HG03066 (cell line): ENCODE data around the gene EXOC4.
"Not testable (repeated sequence)": the region's sequence is repeated elsewhere in the genome, so short reads cannot be mapped to it uniquely, and the experiment has no call there.

Experiments used
- ATAC-seq: cut with Tn5 transposase; IDR thresholded peaks from one replicate; pipeline ENCODE4 v1.9.1; 2021; ENCODE audit warnings: low read depth; ENCODE audit not compliant: unreplicated experiment

The EXOC4 gene

GRCh38 chr7:133987582-133987981, 734.7 kb downstream of the EXOC4 start:
- no peak for ATAC-seq

GRCh38 chr7:133993547-133993946, 740.7 kb downstream of the EXOC4 start:
- no peak for ATAC-seq

GRCh38 chr7:133994100-133994499, 741.2 kb downstream of the EXOC4 start:
- ATAC-seq = not testable (repeated sequence)

GRCh38 chr7:133997463-133997862, 744.6 kb downstream of the EXOC4 start:
- ATAC-seq = no peak

GRCh38 chr7:133999178-133999577, 746.3 kb downstream of the EXOC4 start:
- ATAC-seq = no peak

GRCh38 chr7:134004829-134005505, 752.1 kb downstream of the EXOC4 start:
- ATAC-seq = no peak

- no peak for ATAC-seq
These were observed 756.6 kb downstream of the EXOC4 start for GRCh38 chr7:134009314-134010110.

GRCh38 chr7:134013249-134013648, 760.4 kb downstream of the EXOC4 start:
- no peak for ATAC-seq

GRCh38 chr7:134014935-134015334, 762.1 kb downstream of the EXOC4 start:
- no peak for ATAC-seq

GRCh38 chr7:134016223-134016941, 763.5 kb downstream of the EXOC4 start:
- no peak for ATAC-seq

GRCh38 chr7:134016942-134017303, 764.0 kb downstream of the EXOC4 start:
- no peak for ATAC-seq

- ATAC-seq = no peak
These were observed 765.4 kb downstream of the EXOC4 start for GRCh38 chr7:134018306-134018705.

- ATAC-seq = no peak
These were observed 766.4 kb downstream of the EXOC4 start for GRCh38 chr7:134019251-134019650.

GRCh38 chr7:134021836-134022235, 769.0 kb downstream of the EXOC4 start:
- no peak for ATAC-seq

GRCh38 chr7:134022286-134022911, 769.5 kb downstream of the EXOC4 start:
- ATAC-seq = no peak

- ATAC-seq = no peak
These were observed 771.9 kb downstream of the EXOC4 start for GRCh38 chr7:134024739-134025138.

GRCh38 chr7:134028853-134029252, 776.0 kb downstream of the EXOC4 start:
- ATAC-seq = no peak

- no peak for ATAC-seq
These were observed 776.9 kb downstream of the EXOC4 start for GRCh38 chr7:134029743-134030142.

- ATAC-seq = no peak
These were observed 777.6 kb downstream of the EXOC4 start for GRCh38 chr7:134030460-134030865.

- ATAC-seq = no peak
These were observed 779.1 kb downstream of the EXOC4 start for GRCh38 chr7:134031835-134032617.
